CD4-positive, alpha-beta T cell treated with Interleukin-6 for 4 hours (primary cell): ENCODE data around the gene NFATC1.
"Not testable (repeated sequence)": the region's sequence is repeated elsewhere in the genome, so short reads cannot be mapped to it uniquely, and the experiment has no call there.

Experiments
- DNase-seq: peaks from one replicate; pipeline ENCODE4 v3.0.0-alpha.2; 2020; ENCODE audit warnings: mixed read lengths

NFATC1 gene

DNA sequence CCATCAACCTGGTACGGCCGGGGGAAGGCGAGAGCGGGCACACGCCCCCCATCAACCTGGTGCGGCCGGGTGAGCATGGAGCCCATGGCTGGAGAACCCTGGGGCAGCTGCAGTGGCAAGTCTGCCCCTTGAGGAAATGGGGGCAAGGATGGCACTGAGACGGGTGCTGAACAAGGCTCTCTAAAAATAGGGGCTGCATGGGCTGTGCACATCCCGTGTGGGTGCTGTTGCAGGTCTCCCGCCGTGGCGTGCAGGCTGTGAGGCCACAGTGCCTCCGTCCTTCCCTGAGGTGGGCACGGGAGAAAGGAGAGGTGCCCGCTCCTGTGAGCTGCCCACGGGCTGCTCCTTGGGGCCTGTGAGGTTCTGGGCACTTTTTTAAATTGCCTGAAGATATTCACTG lies 99.2 kb downstream of the NFATC1 start:
- DNase-seq, result no peak

GRCh38 chr18:79495591-79496071 lies 99.9 kb downstream of the NFATC1 start:
- no peak for DNase-seq

GRCh38 chr18:79496237-79496977 lies 100.7 kb downstream of the NFATC1 start:
- DNase-seq, result no peak

DNA sequence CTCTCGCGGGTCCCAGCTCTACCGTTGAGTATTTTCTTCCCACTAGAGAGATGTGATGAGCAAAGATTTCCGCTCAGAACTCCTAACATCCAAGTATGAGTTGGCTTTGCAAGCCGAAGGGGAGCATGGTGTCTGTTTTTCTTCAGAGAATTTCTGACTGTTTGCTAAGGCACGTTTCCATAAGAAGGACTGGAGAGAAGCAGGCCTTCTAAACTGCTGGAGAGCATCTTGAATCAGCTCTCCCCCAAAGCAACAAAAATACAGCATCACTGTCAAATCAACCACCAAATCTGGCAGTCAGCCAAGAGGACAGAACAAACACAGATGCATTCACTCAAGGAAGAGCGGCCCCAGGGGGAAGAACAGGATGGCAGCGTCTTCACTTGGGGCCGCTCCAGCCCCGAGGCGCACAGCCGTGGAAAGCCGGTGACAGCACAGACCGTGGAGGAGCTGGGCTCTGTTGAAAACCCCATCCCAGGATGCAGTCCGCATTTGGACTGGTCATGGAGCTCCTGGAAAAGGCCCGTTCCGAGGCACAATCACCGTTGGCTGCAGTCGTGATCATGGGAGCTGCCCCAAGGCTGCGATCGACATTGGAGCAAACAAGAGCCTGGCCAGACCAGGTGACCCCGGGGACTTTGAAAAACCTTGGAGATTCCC lies 101.4 kb downstream of the NFATC1 start:
- DNase-seq, result no peak

GRCh38 chr18:79497638-79498081 lies 101.9 kb downstream of the NFATC1 start:
- no peak for DNase-seq

- no peak for DNase-seq
Observed at GRCh38 chr18:79498662-79499061, 102.9 kb downstream of the NFATC1 start.

DNA sequence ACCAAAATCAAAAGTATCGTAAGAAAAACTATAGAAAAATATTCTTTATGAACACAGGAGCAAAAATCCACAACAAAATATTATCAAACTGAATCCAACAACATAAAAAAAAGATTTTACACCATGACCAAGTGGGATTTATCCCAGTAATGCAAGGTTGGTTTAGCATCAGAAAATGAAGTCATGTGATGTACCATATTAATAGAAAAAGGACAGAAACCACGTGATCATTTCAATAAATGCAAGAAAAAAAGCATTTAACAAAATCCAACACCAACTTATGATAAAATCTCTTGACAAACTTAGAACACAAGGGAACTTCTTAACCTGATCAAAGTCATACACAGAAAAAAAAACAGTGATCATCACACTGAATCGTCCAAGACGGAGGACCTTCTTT lies 105.3 kb downstream of the NFATC1 start:
- no peak for DNase-seq

GRCh38 chr18:79502782-79503181 lies 107.1 kb downstream of the NFATC1 start:
- no peak for DNase-seq

- DNase-seq, result no peak
Observed at GRCh38 chr18:79503406-79503805, 107.7 kb downstream of the NFATC1 start.

- DNase-seq, result no peak
Observed at GRCh38 chr18:79504034-79504433, 108.3 kb downstream of the NFATC1 start.

- DNase-seq, result not testable (repeated sequence)
Observed at GRCh38 chr18:79504495-79504894, 108.8 kb downstream of the NFATC1 start.

DNA sequence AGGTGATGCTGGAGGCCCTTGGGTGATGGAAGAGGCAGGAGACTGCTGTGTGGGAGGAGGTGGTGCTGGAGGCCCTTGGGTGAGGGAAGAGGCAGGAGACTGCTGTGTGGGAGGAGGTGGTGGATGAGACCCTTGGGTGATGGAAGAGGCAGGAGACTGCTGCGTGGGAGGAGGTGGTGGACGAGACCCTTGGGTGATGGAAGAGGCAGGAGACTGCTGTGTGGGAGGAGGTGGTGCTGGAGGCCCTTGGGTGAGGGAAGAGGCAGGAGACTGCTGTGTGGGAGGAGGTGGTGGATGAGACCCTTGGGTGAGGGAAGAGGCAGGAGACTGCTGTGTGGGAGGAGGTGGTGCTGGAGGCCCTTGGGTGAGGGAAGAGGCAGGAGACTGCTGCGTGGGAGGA lies 109.7 kb downstream of the NFATC1 start:
- DNase-seq, result not testable (repeated sequence)

GRCh38 chr18:79506191-79507075 lies 110.7 kb downstream of the NFATC1 start:
- DNase-seq, result peak; percentile 36

DNA sequence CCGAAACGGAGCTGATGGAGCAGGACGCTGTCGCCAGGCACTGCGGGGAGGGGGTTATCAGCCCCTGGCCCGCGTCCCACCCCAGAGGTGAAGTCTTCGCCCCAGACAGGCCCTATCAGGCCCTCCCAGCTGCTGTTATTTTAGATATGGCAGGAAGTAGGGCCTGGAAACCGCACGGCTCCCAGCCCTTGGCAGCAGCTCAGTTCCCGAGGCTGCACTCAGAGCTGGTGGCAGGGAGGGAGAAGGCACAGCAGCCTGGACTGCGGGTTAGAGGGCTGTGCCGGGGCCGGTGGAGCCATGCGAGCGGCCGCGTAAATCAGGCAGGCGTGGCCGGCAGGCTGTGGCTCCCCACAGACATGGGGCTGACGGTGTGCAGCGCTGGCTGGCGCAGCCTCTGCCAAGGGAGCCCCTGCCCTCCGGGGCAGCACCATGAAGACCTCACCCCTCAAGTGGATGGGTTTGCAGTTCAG lies 111.4 kb downstream of the NFATC1 start:
- peak; percentile 56 for DNase-seq

DNA sequence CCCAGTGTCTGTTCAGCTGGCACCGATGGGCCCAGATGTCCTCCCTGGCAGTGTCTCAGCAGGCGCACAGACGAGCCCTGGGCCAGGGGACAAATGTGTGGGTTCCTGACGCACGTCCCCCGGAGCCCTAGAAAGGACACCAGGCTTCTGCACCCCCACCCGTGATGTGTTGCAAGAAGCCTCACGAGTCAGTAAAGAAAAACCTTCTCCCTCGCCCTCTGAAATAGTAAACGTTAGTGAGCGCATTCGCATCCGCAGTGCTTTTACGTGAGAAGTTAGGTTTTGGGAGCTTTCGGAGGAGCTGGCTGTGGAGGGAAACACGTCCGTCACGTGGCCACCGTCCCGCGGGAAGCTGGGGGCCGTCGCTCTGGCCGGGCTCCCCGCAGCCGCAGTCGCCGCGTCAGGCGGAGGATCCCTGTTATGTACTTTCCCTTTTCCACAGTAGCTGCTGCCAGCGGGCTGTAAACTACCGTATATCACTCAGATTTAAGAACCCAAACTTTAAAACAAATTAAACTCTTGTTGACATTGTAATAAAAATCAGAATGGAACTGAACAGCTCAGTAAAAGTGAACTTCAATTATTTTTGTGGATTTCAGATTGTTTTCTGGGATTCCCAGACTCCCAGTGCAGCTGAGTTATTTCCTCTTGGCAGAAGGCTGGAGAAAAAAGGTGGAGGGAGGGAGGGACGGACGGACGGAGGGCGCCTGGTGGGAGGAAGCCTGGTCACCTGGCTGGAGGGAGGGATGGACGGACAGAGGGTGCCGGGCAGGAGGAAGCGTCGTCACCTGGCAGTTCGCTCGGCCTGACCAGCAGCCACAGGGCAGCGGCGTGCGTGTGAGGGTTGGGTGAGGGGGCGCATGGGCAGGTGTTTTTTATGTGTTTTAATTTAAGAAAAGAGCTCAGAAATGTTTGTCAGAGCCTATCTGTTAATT lies 112.1 kb downstream of the NFATC1 start:
- peak; percentile 43 for DNase-seq

- DNase-seq, result no peak
Observed at GRCh38 chr18:79508565-79509535, 113.1 kb downstream of the NFATC1 start.

DNA sequence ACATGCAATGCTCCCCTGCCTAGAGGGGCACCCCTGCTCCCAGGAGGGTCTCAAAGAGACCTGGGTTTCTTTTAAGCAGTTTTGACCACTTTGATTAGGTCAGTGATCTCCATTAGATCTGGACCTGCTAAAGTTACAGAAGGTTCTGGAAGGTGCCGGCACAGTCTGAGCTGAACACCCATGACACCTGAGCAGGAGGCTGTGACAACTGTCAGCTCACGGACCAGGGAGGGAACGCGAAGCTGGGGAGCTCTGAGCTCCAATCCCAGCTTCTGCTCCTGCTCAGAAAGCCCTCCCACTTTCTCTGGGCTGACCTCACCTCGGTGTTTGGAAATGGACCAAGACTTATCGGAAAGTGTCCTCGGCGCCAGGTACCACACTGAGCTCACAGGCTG lies 113.8 kb downstream of the NFATC1 start:
- no peak for DNase-seq

DNA sequence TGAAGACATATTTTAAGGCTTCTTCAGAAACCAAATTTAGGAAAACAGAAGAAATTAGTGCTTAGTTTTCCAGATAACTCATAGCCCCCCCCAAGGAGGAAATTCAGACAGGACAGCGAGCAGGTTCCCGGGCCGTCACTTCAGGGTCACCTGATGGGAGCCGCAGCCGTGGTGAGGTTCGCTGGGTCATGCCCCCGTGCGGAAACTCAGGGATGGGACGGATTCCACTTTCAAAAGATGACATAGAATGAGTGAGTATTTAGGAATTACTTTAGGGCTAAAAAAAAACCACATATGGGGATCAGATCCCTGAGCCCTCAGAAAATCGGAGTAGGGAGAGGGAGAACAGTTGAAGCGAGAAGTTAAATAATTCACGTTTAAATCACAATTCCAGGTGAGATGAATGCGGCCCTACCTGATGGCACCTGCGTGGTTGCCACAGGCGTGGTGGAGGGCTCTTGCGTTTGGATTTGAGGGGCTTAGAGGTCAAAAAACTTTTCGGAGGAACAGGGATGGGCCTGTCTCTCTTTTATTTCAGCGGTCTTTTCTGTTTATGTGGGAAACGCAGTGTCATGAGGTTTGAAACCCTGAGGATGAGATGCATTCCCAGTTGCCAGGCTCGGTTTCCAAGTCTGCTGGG lies 114.4 kb downstream of the NFATC1 start:
- no peak for DNase-seq

GRCh38 chr18:79510731-79511241 lies 115.1 kb downstream of the NFATC1 start:
- no peak for DNase-seq

DNA sequence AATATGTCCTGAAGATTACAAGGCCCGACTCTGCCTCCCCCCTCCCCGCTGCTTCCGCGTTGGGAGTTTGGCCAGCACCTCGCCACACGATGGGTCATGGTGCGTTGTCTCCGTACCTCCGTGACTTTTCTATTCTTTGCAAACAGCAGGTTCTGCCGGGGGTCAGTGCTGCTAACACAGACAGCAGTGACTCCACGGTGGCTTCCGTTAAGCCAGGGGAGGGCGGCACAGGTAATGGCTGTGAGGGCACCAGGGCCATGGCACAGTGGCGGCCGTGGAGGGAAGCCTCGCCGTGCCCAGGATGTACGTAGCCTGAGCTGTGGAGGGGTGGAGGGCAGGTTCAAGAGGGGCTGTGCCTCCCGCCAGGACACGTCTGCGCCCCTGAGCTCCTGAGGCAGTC lies 115.5 kb downstream of the NFATC1 start:
- DNase-seq, result no peak
